NCI-H146 treated with DMSO at 0.1 percent for 48 hours (cell line): ENCODE data around the gene WNT3.

Source experiments
- DNase-seq: peaks from one replicate; lab custom pipeline; 2025; ENCODE audit not compliant: unreplicated experiment; lab: John Stamatoyannopoulos, UW

Gene WNT3

GRCh38 chr17:46739982-46740381 is 78.5 kb downstream of the WNT3 start:
- DNase-seq, result no peak

GRCh38 chr17:46738544-46738943 is 79.9 kb downstream of the WNT3 start:
- DNase-seq, result no peak

GRCh38 chr17:46737326-46737725 is 81.2 kb downstream of the WNT3 start:
- DNase-seq, result no peak

- no peak for DNase-seq
Measured at GRCh38 chr17:46736100-46736499, 82.4 kb downstream of the WNT3 start.

GRCh38 chr17:46733837-46734475 is 84.5 kb downstream of the WNT3 start:
- DNase-seq, result no peak

- no peak for DNase-seq
Measured at GRCh38 chr17:46732754-46733398, 85.6 kb downstream of the WNT3 start.

- no peak for DNase-seq
Measured at GRCh38 chr17:46732160-46732559, 86.3 kb downstream of the WNT3 start.

- no peak for DNase-seq
Measured at GRCh38 chr17:46730679-46731078, 87.8 kb downstream of the WNT3 start.

- DNase-seq, result no peak
Measured at GRCh38 chr17:46730026-46730425, 88.5 kb downstream of the WNT3 start.

- no peak for DNase-seq
Measured at GRCh38 chr17:46727572-46728348, 90.7 kb downstream of the WNT3 start.

- no peak for DNase-seq
Measured at GRCh38 chr17:46726206-46726605, 92.3 kb downstream of the WNT3 start.

- DNase-seq, result no peak
Measured at GRCh38 chr17:46722662-46723285, 95.7 kb downstream of the WNT3 start.

GRCh38 chr17:46720408-46720807 is 98.1 kb downstream of the WNT3 start:
- DNase-seq, result no peak

- DNase-seq, result no peak
Measured at GRCh38 chr17:46719891-46720290, 98.6 kb downstream of the WNT3 start.

- DNase-seq, result no peak
Measured at GRCh38 chr17:46717999-46718398, 100.5 kb downstream of the WNT3 start.
